Activated CD4-positive, alpha-beta T cell treated with anti-CD3 and anti-CD28 coated beads for 1 hour (primary cell): Measurements from ENCODE around the gene DENND5B.
"Not testable (repeated sequence)": the region's sequence is repeated elsewhere in the genome, so short reads cannot be mapped to it uniquely, and the experiment has no call there.

Experiments
- DNase-seq: peaks from one replicate; pipeline ENCODE4 v3.0.0-alpha.2; 2020

Gene DENND5B

DNA sequence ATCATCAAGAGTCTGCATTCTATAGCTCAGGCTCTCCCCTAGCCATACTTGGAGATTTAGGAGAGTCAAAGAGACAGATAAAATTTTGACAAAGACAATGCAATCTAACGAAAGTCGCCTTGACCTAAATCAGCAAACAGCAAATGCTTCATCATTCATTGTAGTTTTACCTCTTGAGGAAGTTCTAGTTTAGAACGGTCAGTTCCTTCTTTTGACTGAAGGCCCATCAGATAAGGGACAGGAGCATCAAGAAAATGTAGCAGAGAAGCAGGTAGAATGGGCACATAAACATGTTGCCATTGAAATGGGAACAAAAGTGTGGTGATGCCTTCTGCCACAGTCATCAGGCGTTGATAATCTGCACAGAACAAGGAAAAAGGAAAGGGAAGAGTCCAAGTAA is 130.9 kb downstream of the DENND5B start:
- DNase-seq, result no peak

- no peak for DNase-seq
Observed at GRCh38 chr12:31456562-31456961, 134.4 kb downstream of the DENND5B start.

- DNase-seq, result no peak
Observed at GRCh38 chr12:31444736-31445135, 146.2 kb downstream of the DENND5B start.

GRCh38 chr12:31440586-31440985 is 150.3 kb downstream of the DENND5B start:
- DNase-seq, result no peak

GRCh38 chr12:31440134-31440533 is 150.8 kb downstream of the DENND5B start:
- DNase-seq, result no peak

DNA sequence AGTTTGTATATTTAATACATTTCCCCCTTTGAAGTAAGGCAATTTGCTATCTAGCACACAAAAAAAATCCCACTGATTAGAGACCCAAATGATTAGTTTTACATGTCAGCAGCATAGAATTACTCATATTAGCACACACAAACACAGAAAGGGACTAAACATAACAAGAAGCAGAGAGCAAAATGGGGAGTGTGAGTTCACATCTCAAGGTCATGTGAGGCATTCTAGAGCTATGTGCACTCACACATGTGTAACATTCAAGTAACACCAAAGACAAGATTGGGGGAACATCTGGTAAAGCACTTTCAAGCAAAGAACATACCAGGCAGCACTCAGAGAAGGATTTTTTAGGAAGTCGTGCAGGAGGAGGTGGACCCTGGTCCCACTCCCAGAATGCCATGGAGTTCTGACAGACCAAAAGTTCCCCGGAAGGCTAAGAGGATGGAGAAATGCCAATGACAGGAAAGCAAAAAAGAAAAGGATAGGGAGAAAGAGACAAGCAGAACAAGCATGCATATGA is 159.2 kb downstream of the DENND5B start:
- DNase-seq, result no peak

DNA sequence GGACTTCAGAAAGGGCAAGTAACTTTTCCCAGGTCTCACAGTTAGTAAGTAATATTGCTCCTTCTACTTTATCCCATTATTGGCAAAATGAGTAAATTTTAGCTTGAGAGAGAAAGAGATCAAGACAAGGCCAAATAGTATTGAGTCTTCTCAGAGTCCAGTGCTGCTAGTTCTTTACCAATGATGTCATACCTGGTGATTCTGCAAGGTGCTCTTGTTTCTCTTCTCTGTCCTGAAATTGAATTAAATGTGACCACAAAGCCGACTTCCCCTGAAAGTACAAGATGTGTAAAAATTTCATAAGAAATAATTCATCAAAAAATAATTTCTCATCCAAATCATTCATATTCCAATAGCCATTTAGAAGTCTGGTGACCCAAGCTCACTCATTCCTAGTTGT is 167.5 kb downstream of the DENND5B start:
- DNase-seq, result no peak

DNA sequence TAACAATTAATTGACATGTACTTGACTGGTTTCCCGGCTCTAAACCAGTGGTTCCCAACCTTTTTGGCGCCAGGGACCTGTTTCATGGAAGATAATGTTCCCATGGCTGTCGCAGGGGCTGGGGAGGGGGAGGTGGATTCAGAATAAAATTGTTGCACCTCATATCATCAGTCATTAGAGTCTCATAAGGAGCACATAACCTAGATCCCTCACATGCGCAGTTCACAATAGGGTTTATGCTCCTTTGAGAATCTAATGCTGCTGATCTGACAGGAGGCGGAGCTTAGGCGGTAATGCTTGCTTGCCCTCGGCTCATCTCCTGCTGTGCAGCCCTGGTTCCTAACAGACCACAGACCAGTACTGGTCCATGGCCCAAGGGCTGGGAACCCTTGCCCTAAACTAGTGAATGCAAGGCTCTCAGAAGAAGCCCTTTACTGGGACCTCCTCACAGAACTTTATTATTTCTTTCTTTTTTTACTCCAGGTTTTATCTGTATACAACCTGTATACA is 178.6 kb downstream of the DENND5B start:
- DNase-seq, result no peak

DNA sequence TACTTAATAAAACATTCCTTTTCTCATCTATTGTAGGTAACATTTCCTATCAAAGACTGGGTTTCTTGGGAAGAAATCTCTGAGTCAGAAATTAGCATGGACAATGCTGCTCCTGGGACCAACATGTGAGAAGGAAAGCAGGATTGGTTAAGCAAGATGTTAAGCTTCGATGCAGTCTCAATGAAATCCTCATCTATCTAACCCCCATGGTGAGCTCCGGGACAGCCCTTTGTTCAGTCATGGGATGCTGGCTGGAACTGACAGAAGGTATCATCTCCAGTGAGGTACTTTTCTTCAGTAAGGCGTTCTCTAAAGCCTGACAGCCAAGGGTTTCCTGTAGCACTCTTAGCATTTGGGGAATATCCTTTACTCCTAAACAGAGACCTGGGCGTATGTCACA is 182.2 kb downstream of the DENND5B start:
- no peak for DNase-seq

DNA sequence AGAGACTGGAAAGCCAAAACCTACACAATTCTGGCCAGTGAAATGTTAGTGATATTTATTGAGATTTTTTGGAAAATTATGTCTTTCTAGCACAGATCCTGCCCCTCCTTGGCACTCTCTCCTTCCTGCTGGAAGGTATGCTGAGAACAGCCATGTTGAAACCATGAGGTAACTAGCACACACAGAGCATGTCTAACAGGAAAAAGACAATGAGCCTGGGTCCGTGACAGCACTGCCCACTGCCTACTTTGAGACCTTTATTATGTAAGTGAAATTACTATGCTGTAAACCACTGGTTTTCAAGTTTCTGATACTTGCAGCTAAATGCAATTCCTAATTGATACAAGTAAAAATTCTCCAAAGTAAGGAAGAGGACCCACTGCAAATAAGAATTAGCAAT is 183.4 kb downstream of the DENND5B start:
- DNase-seq, result no peak

DNA sequence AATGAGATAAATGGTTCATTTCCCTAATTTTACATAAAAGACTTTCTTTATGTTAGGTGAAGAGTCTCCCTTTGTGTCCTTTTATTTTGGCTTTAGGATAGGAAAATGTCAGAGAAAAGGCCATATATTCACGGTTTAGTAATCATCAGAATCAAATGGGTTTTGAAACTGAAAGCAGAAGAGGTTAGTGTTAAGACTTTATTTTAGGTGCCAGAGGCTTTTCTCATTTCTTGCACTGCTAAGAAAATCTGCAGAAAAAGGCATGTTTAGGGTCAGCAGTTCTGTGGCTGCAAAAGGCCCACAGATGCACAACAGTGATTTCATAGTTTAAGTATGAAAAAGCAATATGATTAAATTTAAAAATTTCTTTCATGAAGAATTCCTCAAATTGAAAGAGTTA is 184.6 kb downstream of the DENND5B start:
- no peak for DNase-seq

- DNase-seq, result no peak
Observed at GRCh38 chr12:31405021-31405420, 185.9 kb downstream of the DENND5B start.

- DNase-seq, result peak; percentile 24
Observed at GRCh38 chr12:31403099-31403607, 187.8 kb downstream of the DENND5B start.

- no peak for DNase-seq
Observed at GRCh38 chr12:31393004-31393550, 197.9 kb downstream of the DENND5B start.

DNA sequence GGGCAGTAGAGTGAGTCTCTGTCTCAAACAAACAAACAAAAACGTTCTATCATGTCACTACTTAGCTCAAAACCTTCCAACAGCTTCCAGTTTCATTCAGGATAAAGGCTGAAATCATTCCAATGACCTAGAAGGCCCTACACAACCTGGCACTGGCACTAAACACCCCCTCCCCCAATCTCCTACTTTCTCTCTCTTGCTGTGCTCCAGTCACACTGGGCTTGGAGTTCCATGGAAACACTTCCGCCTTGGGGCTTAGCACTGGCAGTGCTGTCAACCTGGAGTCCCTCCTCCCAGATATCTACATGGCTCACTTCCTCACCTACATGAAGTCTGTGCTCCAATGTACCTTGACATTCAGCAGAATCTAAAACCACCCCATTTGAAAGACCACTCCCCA is 199.9 kb downstream of the DENND5B start:
- DNase-seq, result no peak

- no peak for DNase-seq
Observed at GRCh38 chr12:31388713-31389112, 202.2 kb downstream of the DENND5B start.

DNA sequence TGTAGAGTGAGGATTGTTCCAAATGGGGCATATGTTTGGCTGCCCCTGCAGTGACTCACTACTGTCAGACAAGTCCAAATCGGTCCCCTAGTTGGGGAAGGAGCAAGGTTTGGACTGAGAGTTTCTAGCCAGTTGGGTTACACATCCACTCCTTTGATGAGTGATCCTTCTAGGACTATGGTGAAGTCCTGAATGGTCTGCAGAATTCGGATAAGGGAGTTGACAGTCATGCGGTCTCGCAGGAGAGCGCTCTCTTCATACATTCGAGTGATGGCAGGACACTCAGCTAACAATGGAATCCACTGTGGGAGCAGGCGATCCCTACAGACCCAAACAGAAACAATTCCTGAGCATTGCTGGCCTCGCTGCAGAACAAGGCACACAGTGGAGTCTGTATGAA is 203.5 kb downstream of the DENND5B start:
- DNase-seq, result no peak

- no peak for DNase-seq
Observed at GRCh38 chr12:31387011-31387410, 203.9 kb downstream of the DENND5B start.

DNA sequence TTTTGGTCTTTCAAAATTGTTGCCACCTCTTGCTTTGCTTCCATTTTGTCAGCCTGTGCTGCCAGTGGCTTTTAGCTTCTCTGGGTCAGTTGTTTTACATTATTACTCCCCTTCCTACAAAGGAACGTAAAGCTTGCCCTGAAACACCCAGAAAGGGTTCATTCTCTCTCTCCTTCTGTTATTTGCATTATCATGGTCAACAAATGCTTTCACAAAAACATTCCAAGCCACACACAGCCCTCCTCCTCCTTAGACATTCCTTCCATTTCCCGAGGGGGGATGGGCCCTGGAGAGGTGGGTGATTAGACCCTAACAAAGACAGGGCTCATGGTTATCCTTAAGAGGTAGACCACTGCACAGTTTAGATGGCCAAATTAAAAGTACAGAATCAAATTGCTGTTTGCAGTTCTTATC is 204.6 kb downstream of the DENND5B start:
- DNase-seq, result no peak

DNA sequence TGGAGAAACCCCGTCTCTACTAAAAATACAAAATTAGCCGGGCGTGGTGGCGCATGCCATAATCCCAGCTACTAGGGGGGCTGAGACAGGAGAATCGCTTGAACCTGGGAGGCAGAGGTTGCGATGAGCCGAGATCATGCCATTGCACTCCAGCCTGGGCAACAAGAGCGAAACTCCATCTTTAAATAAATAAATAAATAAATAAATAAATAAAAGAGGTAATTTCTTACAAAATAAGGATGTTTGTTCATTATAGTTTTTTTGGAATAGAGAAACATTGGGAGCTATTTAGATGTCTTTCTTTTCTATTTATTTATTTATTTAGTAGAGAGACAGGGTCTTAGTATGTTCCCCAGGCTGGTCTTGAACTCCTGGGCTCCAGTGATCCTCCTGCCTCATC is 213.7 kb downstream of the DENND5B start:
- DNase-seq, result not testable (repeated sequence)

DNA sequence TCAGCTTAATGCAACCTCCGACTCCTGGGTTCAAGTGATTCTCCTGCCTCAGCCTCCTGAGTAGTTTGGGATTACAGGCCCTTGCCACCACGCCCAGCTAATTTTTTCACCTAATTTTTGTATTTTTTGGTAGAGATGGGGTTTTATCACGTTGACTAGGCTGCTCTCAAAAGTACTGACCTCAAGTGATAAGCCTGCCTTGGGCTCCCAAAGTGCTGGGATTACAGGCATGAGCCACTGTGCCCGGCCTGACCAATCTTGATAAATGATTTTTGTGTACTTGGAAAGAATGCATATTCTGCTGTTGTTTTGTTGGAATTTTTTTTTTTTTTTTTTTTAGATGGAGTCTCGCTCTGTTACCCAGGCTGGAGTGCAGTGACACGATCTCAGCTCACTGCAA is 215.5 kb downstream of the DENND5B start:
- DNase-seq, result not testable (repeated sequence)

GRCh38 chr12:31371256-31371620 is 219.7 kb downstream of the DENND5B start:
- DNase-seq, result no peak

DNA sequence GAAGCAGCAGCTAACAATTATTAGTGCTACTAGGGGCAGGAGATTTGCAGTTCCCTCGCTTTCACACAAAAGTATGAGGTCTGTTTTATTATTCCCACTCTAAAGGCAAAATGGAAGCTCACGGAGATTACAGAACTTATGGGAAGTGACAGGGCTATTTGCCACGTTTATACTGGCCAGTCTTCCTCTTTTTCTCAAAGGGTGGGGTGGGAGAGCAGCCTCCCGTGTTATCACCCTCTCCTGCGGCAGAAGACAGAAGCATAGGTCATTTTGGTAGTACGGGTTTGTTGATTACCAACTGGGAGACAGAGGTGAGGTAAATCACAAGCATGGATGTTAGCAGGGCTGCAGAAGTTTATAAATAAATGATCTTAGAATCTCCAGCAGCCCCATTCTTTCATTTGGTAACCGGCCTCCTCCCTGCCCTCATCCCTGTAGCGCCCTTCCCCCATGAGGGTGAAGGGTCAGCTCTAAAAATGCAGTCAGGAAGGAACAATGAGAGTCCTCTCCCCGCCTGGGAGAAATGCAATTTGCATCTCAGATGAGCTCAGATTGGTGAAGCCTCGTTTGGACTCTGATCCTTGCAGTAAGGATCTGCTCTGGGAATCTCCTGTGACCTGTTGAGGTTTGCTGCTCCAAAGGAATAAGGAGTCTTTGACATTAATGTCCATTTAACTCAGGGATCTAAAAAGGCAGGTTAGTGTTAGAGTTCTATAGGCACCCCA is 220.2 kb downstream of the DENND5B start:
- no peak for DNase-seq
